ENCODE results near the gene IL2RA. TPM values are rescaled to one million over a fixed set of nuclear protein-coding genes. Genes with fewer than 3 reads are reported as not detected.
"Not testable (repeated sequence)": the region's sequence is repeated elsewhere in the genome, so short reads cannot be mapped to it uniquely, and the experiment has no call there.

The IL2RA gene
- total and polyA plus RNA-seq, 2 donors from 2014 or later = 0.54 to 11.9 TPM

DNA sequence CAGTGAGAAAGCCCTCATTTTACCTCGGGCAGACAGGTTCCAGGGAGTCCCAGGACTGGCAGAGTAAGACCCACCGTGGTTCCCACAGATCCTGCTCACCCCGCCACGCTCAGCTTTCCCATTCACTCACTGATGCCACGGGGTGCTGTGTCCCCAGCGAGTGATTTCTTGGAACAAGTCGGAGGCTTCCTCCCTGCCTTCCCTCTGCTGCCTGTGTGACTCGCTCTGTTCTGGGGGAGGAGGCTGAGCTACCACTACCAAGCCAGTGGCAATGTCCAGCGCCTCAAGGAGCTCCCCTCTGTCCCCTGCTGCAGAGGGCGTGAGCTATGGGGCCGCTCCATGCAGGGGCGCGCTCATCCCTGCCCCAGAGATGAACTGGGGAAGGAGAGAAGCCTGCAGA, 97.4 kb downstream of the IL2RA start:
- TF ChIP-seq, protein P1, sequence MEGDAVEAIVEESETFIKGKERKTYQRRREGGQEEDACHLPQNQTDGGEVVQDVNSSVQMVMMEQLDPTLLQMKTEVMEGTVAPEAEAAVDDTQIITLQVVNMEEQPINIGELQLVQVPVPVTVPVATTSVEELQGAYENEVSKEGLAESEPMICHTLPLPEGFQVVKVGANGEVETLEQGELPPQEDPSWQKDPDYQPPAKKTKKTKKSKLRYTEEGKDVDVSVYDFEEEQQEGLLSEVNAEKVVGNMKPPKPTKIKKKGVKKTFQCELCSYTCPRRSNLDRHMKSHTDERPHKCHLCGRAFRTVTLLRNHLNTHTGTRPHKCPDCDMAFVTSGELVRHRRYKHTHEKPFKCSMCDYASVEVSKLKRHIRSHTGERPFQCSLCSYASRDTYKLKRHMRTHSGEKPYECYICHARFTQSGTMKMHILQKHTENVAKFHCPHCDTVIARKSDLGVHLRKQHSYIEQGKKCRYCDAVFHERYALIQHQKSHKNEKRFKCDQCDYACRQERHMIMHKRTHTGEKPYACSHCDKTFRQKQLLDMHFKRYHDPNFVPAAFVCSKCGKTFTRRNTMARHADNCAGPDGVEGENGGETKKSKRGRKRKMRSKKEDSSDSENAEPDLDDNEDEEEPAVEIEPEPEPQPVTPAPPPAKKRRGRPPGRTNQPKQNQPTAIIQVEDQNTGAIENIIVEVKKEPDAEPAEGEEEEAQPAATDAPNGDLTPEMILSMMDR (IDR thresholded peaks at IDR 0.05; ENCODE audit: borderline replicate concordance, extremely low read depth, insufficient read depth) = no peak
- H3K27ac ChIP-seq (ENCODE audit: low read depth in 2 of 2, low read length in 2 of 2) = no peak overlapping the region

DNA sequence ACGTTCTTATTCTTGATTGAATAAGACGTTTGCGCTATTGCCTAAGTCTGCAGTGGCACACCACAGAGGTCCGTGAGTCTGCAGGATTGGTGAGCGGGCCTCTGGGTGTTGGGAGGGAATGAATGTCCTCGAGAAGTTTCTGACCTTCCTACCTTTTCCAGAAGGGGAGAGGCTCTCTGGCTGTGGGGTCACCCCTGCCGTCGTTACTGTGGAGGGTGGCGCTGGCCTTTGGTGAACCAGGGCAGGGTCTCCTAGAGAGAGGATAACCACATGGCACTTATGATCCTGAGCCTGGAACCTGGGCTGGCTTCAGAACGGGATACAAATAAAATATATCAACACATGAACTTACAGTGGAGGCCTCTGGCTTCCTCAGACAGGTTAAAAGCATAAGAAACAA, 98.6 kb downstream of the IL2RA start:
- Histone ChIP-seq H3K9ac (ENCODE audit: low read length in 3 of 3) (no peak overlapping the region), H3K9me3 (ENCODE audit: control insufficient read depth in 2 of 3, insufficient read depth in 1 of 3, low read length in 3 of 3) (no peaks in the 10 kb centered on the region), H3K4me3 (ENCODE audit: low read length in 3 of 3) (no peak overlapping the region), H3K27ac (ENCODE audit: low read depth in 2 of 2, low read length in 2 of 2) (no peak overlapping the region), H3K4me1 (ENCODE audit: control insufficient read depth in 2 of 3, insufficient read depth in 2 of 3, low read depth in 1 of 3, low read length in 3 of 3) (peaks cover 0 to 3% (median 0%) of the 10 kb centered on the region in 3 donors), H3K36me3 (ENCODE audit: control insufficient read depth in 2 of 3, insufficient read depth in 3 of 3, low read length in 3 of 3) (no peaks in the 10 kb centered on the region), H3K27me3 (ENCODE audit: control insufficient read depth, insufficient read depth, low read length) (no peaks in the 10 kb centered on the region)
- TF ChIP-seq, protein P1 (IDR thresholded peaks at IDR 0.05; ENCODE audit: borderline replicate concordance, extremely low read depth, insufficient read depth) = no peak
- no peak for FAIRE-seq
- DNase-seq = peak in 1 of 5 donors; percentile 49
- intact Hi-C loops (cut with DNase I) = no loop called here

More for the DNA sequence above, 97.4 kb downstream of the IL2RA start:
- DNase-seq (peak in 1 of 5 donors; percentile 54), FAIRE-seq (no peak)
- H3K4me1 ChIP-seq (ENCODE audit: control insufficient read depth in 2 of 3, insufficient read depth in 2 of 3, low read depth in 1 of 3, low read length in 3 of 3) = peaks cover 0 to 3% (median 0%) of the 10 kb centered on the region in 3 donors
- H3K4me3 ChIP-seq (ENCODE audit: low read length in 3 of 3) = no peak overlapping the region
- no peaks in the 10 kb centered on the region for H3K9me3 ChIP-seq (ENCODE audit: control insufficient read depth in 2 of 3, insufficient read depth in 1 of 3, low read length in 3 of 3)
- H3K27me3 ChIP-seq (ENCODE audit: control insufficient read depth, insufficient read depth, low read length) = no peaks in the 10 kb centered on the region
- intact Hi-C loops (cut with DNase I) = no loop called here
- no peaks in the 10 kb centered on the region for H3K36me3 ChIP-seq (ENCODE audit: control insufficient read depth in 2 of 3, insufficient read depth in 3 of 3, low read length in 3 of 3)
- H3K9ac ChIP-seq (ENCODE audit: low read length in 3 of 3) = no peak overlapping the region

DNA sequence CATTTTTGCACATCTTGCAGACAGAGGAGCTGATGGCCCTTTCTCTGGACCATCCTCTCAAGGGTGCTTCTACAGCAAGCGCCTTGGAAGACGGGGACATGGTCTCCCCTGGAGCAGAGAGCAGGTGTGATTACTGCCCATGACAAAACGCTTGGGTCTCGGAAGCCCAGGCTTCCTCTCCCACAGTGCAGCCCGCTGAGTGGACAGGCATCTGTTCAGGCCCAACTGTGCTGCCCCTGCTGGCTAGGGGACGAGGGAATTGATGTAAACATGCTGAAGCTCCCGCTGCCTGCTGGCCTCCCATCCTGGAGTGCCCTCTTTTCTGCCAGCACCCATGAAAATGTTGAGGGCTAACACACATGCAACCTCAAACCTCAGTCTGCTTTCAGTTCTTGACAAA, 99.1 kb downstream of the IL2RA start:
- intact Hi-C loops (cut with DNase I) = no loop called here
- H3K27me3 ChIP-seq (ENCODE audit: control insufficient read depth, insufficient read depth, low read length) = no peaks in the 10 kb centered on the region
- no peak overlapping the region for H3K4me3 ChIP-seq (ENCODE audit: low read length in 3 of 3)
- FAIRE-seq (no peak), DNase-seq (peak in 1 of 5 donors; percentile 48)
- H3K9ac ChIP-seq (ENCODE audit: low read length in 3 of 3) = no peak overlapping the region
- H3K9me3 ChIP-seq (ENCODE audit: control insufficient read depth in 2 of 3, insufficient read depth in 1 of 3, low read length in 3 of 3) = no peaks in the 10 kb centered on the region
- no peaks in the 10 kb centered on the region for H3K36me3 ChIP-seq (ENCODE audit: control insufficient read depth in 2 of 3, insufficient read depth in 3 of 3, low read length in 3 of 3)
- no peak overlapping the region for H3K27ac ChIP-seq (ENCODE audit: low read depth in 2 of 2, low read length in 2 of 2)
- TF ChIP-seq, protein P1 (IDR thresholded peaks at IDR 0.05; ENCODE audit: borderline replicate concordance, extremely low read depth, insufficient read depth) = no peak
- peaks cover 0 to 3% (median 0%) of the 10 kb centered on the region in 3 donors for H3K4me1 ChIP-seq (ENCODE audit: control insufficient read depth in 2 of 3, insufficient read depth in 2 of 3, low read depth in 1 of 3, low read length in 3 of 3)

DNA sequence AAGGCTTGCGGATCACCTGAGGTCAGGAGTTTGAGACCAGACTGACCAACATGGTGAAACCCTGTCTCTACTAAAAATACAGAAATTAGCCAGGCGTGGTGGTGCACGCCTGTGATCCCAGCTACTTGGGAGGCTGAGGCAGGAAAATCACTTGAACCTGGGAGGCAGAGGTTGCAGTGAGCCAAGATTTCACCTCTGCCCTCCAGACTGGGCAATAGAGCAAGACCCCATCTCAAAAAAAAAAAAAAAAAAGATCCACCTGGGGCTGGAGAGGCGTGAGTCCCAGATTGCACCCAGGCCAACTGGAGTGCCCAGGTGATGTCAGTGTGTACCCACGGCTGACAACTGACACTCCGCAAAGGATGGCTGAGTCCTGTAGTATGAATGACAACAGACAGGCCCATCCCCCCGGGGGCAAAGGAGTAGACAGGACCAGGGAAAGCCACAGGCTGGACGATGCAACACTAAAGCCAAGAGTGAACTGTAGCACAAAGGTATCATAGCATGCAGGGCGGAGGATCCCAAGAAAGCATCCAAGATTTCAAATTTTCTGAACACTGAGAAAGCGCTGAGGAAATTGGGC, 99.7 kb downstream of the IL2RA start:
- H3K9me3 ChIP-seq (ENCODE audit: control insufficient read depth in 2 of 3, insufficient read depth in 1 of 3, low read length in 3 of 3); H3K4me3 ChIP-seq (ENCODE audit: low read length in 3 of 3); H3K36me3 ChIP-seq (ENCODE audit: control insufficient read depth in 2 of 3, insufficient read depth in 3 of 3, low read length in 3 of 3); H3K27me3 ChIP-seq (ENCODE audit: control insufficient read depth, insufficient read depth, low read length); H3K4me1 ChIP-seq (ENCODE audit: control insufficient read depth in 2 of 3, insufficient read depth in 2 of 3, low read depth in 1 of 3, low read length in 3 of 3); H3K9ac ChIP-seq (ENCODE audit: low read length in 3 of 3); H3K27ac ChIP-seq (ENCODE audit: low read depth in 2 of 2, low read length in 2 of 2); intact Hi-C loops (cut with DNase I); FAIRE-seq: not testable (repeated sequence)
- DNase-seq = peak in 1 of 5 donors; percentile 22

Measured in kidney (tissue), 14 donors.